Osteoblast (primary cell): ENCODE measurements around the gene COQ9. TPM values are rescaled to one million over a fixed set of nuclear protein-coding genes. Genes with fewer than 3 reads are reported as not detected.
"Not testable (repeated sequence)": the region's sequence is repeated elsewhere in the genome, so short reads cannot be mapped to it uniquely, and the experiment has no call there.

ENCODE experiments used
- DNase-seq: peaks from one replicate; pipeline ENCODE4 v3.0.0; 2011; ENCODE audit warnings: low spot score, mixed read lengths; ENCODE audit not compliant: insufficient read length; ENCODE audit errors: missing footprints
- H2AFZ ChIP-seq: 2 replicates; pipeline ENCODE4 v1.6.0; 2011; ENCODE audit warnings: mild to moderate bottlenecking, low read length
- H3K27ac ChIP-seq: 2 replicates; pipeline ENCODE4 v1.5.1; 2011; ENCODE audit warnings: mild to moderate bottlenecking, low read depth, low read length, moderate library complexity
- H3K27me3 ChIP-seq: 2 replicates; pipeline ENCODE4 v1.6.0; 2012; ENCODE audit warnings: mild to moderate bottlenecking, control low read depth, inconsistent platforms, low read length, moderate library complexity; ENCODE audit not compliant: insufficient read depth
- H3K36me3 ChIP-seq: 2 replicates; pipeline ENCODE4 v1.5.1; 2011; ENCODE audit warnings: mild to moderate bottlenecking, low read length, control low read depth, moderate library complexity; ENCODE audit not compliant: insufficient read depth
- H3K4me1 ChIP-seq: 2 replicates; pipeline ENCODE4 v1.5.1; 2011; ENCODE audit warnings: mild to moderate bottlenecking, low read length, control low read depth, moderate library complexity; ENCODE audit not compliant: insufficient read depth
- H3K4me2 ChIP-seq: 2 replicates; pipeline ENCODE4 v1.6.0; 2011; ENCODE audit warnings: mild to moderate bottlenecking, low read length; ENCODE audit not compliant: insufficient read depth
- H3K4me3 ChIP-seq: fragments of 200-600 bp; sonication (generic); 3 replicates; pipeline ENCODE4 v1.5.1; 2012; ENCODE audit warnings: mild to moderate bottlenecking, low read length, inconsistent platforms; ENCODE audit not compliant: insufficient read depth
- H3K79me2 ChIP-seq: 2 replicates; pipeline ENCODE4 v1.6.0; 2012; ENCODE audit warnings: mild to moderate bottlenecking, low read length, control low read depth, inconsistent platforms; ENCODE audit not compliant: insufficient read depth
- H3K9me3 ChIP-seq: 2 replicates; pipeline ENCODE4 v1.5.1; 2011; ENCODE audit warnings: low read depth, low read length, control low read depth
- H4K20me1 ChIP-seq: 2 replicates; pipeline ENCODE4 v1.6.0; 2012; ENCODE audit warnings: mild to moderate bottlenecking, low read length, control low read depth; ENCODE audit not compliant: insufficient read depth
- CTCF ChIP-seq: IDR thresholded peaks from 2 replicates; pipeline ENCODE4 v1.5.1; 2011; ENCODE audit warnings: mild to moderate bottlenecking, low read depth, low read length, moderate library complexity; ENCODE audit errors: extremely low read depth
- total RNA-seq: library from RNA; depleted of rRNA; stranded (reverse); fragments of >200 nt; gene quantifications from 2 replicates; pipeline ENCODE4 v1.2.3, GENCODE V29; 2012

Gene COQ9
- total RNA-seq, 1 donor: 39.8 TPM

DNA sequence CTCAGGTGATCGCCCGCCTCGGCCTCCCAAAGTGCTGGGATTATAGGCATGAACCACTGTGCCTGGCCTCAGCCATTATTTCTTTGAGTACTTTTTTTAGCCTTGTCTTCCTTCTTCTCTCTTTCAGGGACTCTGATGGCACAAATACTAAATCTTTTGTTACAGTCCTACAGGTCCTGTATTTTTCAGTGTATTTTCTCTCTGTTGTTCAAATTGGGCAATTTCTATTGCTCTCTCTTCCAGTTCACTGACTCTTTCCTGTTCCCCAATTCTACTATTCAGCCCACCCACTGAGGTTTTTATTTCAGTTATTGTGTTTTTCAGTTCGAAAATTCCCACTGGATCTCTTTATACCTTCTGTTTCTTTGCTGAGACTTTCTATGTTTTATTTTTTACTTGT lies 46.5 kb downstream of the COQ9 start:
- Histone ChIP-seq H3K79me2 (no peaks in the 10 kb centered on the region), H3K9me3 (no peaks in the 10 kb centered on the region), H3K27ac (no peak overlapping the region), H3K4me2 (no peak overlapping the region), H3K4me1 (no peaks in the 10 kb centered on the region), H4K20me1 (no peaks in the 10 kb centered on the region), H2AFZ (no peak overlapping the region), H3K36me3 (no peaks in the 10 kb centered on the region), H3K4me3 (no peak overlapping the region), H3K27me3 (peaks cover 18% of the 10 kb centered on the region)
- peak; percentile 9 for DNase-seq
- no peak for TF ChIP-seq CTCF

DNA sequence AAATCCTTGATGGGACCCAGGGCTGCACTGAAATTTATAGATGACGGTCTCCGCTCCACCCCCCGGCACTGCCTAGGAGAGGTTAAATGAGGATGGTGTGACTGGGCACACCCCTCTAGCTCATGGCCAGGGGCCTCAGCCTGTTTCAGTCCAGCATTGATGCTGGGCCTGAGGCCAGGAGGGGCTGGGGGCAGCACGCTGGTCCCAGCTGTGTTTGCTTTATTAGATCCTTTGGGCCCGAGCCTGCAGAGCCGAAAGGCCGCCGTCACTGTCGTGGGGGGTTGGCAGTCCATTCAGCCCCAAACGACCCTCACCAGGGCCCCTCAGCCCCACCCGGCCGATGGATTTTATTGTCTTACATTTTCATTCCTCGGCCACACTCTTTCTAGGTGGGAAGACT lies 49.8 kb downstream of the COQ9 start:
- H2AFZ ChIP-seq: no peak overlapping the region

GRCh38 chr16:57498031-57498430 lies 50.8 kb downstream of the COQ9 start:
- H3K4me2 ChIP-seq: no peak overlapping the region
- H3K79me2 ChIP-seq: no peaks in the 10 kb centered on the region
- no peaks in the 10 kb centered on the region for H3K4me1 ChIP-seq
- no peak overlapping the region for H3K4me3 ChIP-seq
- peaks cover 17% of the 10 kb centered on the region for H3K27me3 ChIP-seq
- H3K27ac ChIP-seq: no peak overlapping the region
- H3K9me3 ChIP-seq: no peaks in the 10 kb centered on the region
- DNase-seq: peak; percentile 22
- H4K20me1 ChIP-seq: no peaks in the 10 kb centered on the region
- no peak for TF ChIP-seq CTCF
- H3K36me3 ChIP-seq: no peaks in the 10 kb centered on the region
- H2AFZ ChIP-seq: no peak overlapping the region

More for the DNA sequence above, 49.8 kb downstream of the COQ9 start:
- H3K4me1 ChIP-seq: no peaks in the 10 kb centered on the region
- no peaks in the 10 kb centered on the region for H3K36me3 ChIP-seq
- no peak overlapping the region for H3K27ac ChIP-seq
- no peak overlapping the region for H3K4me3 ChIP-seq
- TF ChIP-seq CTCF: no peak
- no peak overlapping the region for H3K4me2 ChIP-seq
- DNase-seq: peak; percentile 29
- no peaks in the 10 kb centered on the region for H4K20me1 ChIP-seq
- peaks cover 14% of the 10 kb centered on the region for H3K27me3 ChIP-seq
- H3K9me3 ChIP-seq: no peaks in the 10 kb centered on the region
- H3K79me2 ChIP-seq: no peaks in the 10 kb centered on the region

DNA sequence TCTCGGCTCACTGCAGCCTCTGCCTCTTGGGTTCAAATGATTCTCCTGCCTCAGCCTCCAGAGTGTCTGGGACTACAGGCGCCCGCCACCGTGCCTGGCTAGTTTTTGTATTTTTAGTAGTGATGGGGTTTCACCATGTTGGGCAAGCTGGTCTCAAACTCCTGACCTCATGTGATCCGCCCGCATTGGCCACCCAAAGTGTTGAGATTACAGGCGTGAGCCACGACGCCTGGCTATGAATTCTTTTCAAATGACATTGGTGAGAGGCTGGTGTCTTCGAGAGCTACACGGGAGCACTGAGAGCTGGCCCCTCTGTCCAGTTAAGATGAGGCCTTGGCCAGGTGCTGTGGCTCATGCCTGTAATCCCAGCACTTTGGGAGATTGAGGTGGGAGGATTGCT lies 52.7 kb downstream of the COQ9 start:
- not testable (repeated sequence) for DNase-seq
- peaks cover 19% of the 10 kb centered on the region for H3K27me3 ChIP-seq

More for the DNA sequence above, 52.7 kb downstream of the COQ9 start:
- H3K9me3 ChIP-seq, H3K4me3 ChIP-seq, H3K36me3 ChIP-seq, H4K20me1 ChIP-seq, H3K4me1 ChIP-seq, H3K4me2 ChIP-seq, H3K79me2 ChIP-seq, H3K27ac ChIP-seq, H2AFZ ChIP-seq: not testable (repeated sequence)
